ENCODE data around the gene ROR2. TPM values are rescaled to one million over a fixed set of nuclear protein-coding genes. Genes with fewer than 3 reads are reported as not detected.

ROR2 gene
- polyA plus RNA-seq, 1 experiment, result 9.7 TPM

GRCh38 chr9:91770229-91770628 lies 179.8 kb downstream of the ROR2 start:
- ChIA-PET CTCF (interaction anchor here (0.6 to 2.0 kb wide), 5 partner anchors 11 to 291 kb away, joined by 3 to 25 read pairs (median 5); no protein-coding TSS in a partner anchor), POLR2A (no interaction called here)
- DNase-seq (ENCODE audit: low read depth, low spot score), result no peak
- H3K27me3 ChIP-seq (ENCODE audit: control insufficient read depth, insufficient read depth, low read length), result peaks cover 18% of the 10 kb centered on the region
- H3K27ac ChIP-seq (ENCODE audit: low read depth, low read length), result no peak overlapping the region
- no peak overlapping the region for H3K4me3 ChIP-seq (ENCODE audit: low read depth, low read length)
- H3K9me3 ChIP-seq (ENCODE audit: control insufficient read depth, insufficient read depth, low read length), result peaks cover 4% of the 10 kb centered on the region
- TF ChIP-seq, protein P1, sequence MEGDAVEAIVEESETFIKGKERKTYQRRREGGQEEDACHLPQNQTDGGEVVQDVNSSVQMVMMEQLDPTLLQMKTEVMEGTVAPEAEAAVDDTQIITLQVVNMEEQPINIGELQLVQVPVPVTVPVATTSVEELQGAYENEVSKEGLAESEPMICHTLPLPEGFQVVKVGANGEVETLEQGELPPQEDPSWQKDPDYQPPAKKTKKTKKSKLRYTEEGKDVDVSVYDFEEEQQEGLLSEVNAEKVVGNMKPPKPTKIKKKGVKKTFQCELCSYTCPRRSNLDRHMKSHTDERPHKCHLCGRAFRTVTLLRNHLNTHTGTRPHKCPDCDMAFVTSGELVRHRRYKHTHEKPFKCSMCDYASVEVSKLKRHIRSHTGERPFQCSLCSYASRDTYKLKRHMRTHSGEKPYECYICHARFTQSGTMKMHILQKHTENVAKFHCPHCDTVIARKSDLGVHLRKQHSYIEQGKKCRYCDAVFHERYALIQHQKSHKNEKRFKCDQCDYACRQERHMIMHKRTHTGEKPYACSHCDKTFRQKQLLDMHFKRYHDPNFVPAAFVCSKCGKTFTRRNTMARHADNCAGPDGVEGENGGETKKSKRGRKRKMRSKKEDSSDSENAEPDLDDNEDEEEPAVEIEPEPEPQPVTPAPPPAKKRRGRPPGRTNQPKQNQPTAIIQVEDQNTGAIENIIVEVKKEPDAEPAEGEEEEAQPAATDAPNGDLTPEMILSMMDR (IDR thresholded peaks at IDR 0.05; ENCODE audit: low read depth, low read length), result no peak

DNA sequence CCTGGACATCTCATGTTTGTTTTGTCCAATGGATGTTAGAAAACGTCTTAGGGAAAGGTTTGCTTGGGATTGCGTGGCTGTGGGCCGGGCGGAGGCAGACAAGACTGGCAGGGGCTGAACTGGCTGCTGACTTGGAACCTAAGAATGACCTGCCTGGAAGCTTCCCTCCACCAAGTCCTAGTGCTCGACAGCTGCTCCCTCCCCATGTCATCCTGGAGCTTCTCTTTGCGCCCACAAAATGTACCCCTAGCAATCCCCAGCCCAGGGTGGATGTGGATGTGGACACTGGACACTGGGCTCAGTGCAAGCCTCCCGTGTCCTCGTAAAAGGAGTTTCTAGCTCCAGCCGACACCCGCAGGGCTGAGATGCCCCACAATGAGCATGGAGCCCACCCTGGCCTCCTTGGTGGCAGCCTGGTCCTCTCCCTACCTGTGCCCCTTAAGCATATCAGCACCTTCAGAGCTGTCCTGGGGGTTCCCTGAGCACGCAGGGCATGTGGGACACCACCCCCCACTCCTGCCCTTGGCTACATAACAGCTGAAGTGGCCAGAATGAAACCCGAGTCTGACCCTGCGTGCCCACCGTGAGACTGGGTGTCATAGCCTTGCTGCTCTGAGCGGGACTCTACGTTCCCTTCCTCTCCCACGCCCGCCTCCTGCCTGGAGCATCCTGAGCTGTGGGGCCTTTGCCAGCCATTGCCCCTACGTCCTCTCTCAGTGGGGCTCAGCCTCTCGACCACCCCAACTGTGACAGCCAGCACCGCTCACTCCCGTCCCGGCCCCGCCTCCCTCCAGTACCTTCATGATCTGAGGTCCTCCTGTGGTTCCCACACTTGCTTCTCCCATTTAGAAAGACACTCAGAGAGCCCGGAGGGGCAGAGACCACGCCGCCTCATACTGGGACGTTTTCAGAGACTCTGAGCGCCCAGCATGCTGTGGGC lies 180.8 kb downstream of the ROR2 start:
- CTCF ChIA-PET, result interaction anchor here (4.3 kb wide), 1 partner anchor 11 kb away, joined by 22 read pairs; no protein-coding TSS in a partner anchor
- DNase-seq (ENCODE audit: low read depth, low spot score), result no peak
- TF ChIP-seq, protein P1 (IDR thresholded peaks at IDR 0.05; ENCODE audit: low read depth, low read length), result no peak
- Histone ChIP-seq H3K9me3 (ENCODE audit: control insufficient read depth, insufficient read depth, low read length) (peaks cover 5% of the 10 kb centered on the region), H3K4me3 (ENCODE audit: low read depth, low read length) (no peak overlapping the region), H3K27me3 (ENCODE audit: control insufficient read depth, insufficient read depth, low read length) (peaks cover 21% of the 10 kb centered on the region), H3K27ac (ENCODE audit: low read depth, low read length) (no peak overlapping the region)
- POLR2A ChIA-PET, result interaction anchor here (0.6 kb wide), 1 partner anchor 58 kb away, joined by 3 read pairs; no protein-coding TSS in a partner anchor

DNA sequence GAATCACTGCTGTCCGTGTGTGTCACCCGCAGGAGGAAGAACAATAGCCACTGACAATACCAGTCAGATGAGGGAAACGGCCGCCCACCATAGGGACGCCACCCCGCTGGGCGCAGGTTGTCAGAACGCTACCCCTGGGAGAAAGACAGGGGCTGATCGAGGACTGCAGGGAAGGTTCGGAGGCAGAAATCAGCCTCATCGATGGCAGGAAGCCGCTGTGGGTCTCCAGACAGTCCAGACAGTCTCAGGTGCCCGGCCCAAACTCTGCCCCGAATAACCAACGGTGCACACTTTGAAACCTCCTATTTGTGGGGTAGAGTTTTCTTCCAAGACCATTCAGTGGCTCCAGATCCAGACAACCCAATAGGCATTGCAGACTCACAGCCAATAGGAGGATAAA lies 181.5 kb downstream of the ROR2 start:
- CTCF ChIA-PET, result interaction anchor here (0.6 to 4.3 kb wide), 2 partner anchors 10 to 12 kb away, joined by 3 to 22 read pairs; no protein-coding TSS in a partner anchor
- TF ChIP-seq, protein P1 (IDR thresholded peaks at IDR 0.05; ENCODE audit: low read depth, low read length), result no peak
- POLR2A ChIA-PET, result no interaction called here
- Histone ChIP-seq H3K9me3 (ENCODE audit: control insufficient read depth, insufficient read depth, low read length) (peaks cover 5% of the 10 kb centered on the region), H3K4me3 (ENCODE audit: low read depth, low read length) (no peak overlapping the region), H3K27me3 (ENCODE audit: control insufficient read depth, insufficient read depth, low read length) (peaks cover 21% of the 10 kb centered on the region), H3K27ac (ENCODE audit: low read depth, low read length) (no peak overlapping the region)
- DNase-seq (ENCODE audit: low read depth, low spot score), result no peak

- no peak overlapping the region for H3K4me3 ChIP-seq (ENCODE audit: low read depth, low read length)
- POLR2A ChIA-PET, result no interaction called here
- H3K27ac ChIP-seq (ENCODE audit: low read depth, low read length), result no peak overlapping the region
- peaks cover 5% of the 10 kb centered on the region for H3K9me3 ChIP-seq (ENCODE audit: control insufficient read depth, insufficient read depth, low read length)
- CTCF ChIA-PET, result interaction anchor here (1.8 to 4.3 kb wide), 2 partner anchors 8 to 10 kb away, joined by 5 to 22 read pairs; no protein-coding TSS in a partner anchor
- no peak for DNase-seq (ENCODE audit: low read depth, low spot score)
- H3K27me3 ChIP-seq (ENCODE audit: control insufficient read depth, insufficient read depth, low read length), result peaks cover 21% of the 10 kb centered on the region
- TF ChIP-seq, protein P1 (IDR thresholded peaks at IDR 0.05; ENCODE audit: low read depth, low read length), result no peak
These were observed 183.5 kb downstream of the ROR2 start for GRCh38 chr9:91766315-91767069.

Measured in AG04450 (cell line).